Esophagus muscularis mucosa (tissue), 3 donors: ENCODE results near the gene GIGYF1.
"Not testable (repeated sequence)": the region's sequence is repeated elsewhere in the genome, so short reads cannot be mapped to it uniquely, and the experiment has no call there.

Experiments used
- POLR2A ChIP-seq: fragments of 450-650 bp; IDR thresholded peaks from one replicate; pipeline ENCODE4 v1.6.1; 2017; ENCODE audit warnings: antibody characterized with exemption, moderate library complexity, mild to moderate bottlenecking, low read depth
- POLR2AphosphoS5 ChIP-seq, 2 donors: sonication (generic); formaldehyde crosslinking; IDR thresholded peaks; one replicate each; pipeline ENCODE4 v1.6.1; 2017; ENCODE audit warnings: antibody characterized with exemption in 2 of 2
- TF ChIP-seq, protein P1 (sequence below), 3 experiments: fragments of 200-600 bp in 2 of 3; fragments of 450-650 bp in 1 of 3; sonication (generic) in 2 of 3; IDR thresholded peaks; one replicate each; pipeline ENCODE4 v1.5.1; 2017 to 2019; ENCODE audit warnings: antibody characterized with exemption in 3 of 3, mild to moderate bottlenecking in 2 of 3, moderate library complexity in 1 of 3

- not testable (repeated sequence) for TF ChIP-seq POLR2AphosphoS5 (IDR thresholded peaks at IDR 0.05); POLR2A
- TF ChIP-seq, protein P1, sequence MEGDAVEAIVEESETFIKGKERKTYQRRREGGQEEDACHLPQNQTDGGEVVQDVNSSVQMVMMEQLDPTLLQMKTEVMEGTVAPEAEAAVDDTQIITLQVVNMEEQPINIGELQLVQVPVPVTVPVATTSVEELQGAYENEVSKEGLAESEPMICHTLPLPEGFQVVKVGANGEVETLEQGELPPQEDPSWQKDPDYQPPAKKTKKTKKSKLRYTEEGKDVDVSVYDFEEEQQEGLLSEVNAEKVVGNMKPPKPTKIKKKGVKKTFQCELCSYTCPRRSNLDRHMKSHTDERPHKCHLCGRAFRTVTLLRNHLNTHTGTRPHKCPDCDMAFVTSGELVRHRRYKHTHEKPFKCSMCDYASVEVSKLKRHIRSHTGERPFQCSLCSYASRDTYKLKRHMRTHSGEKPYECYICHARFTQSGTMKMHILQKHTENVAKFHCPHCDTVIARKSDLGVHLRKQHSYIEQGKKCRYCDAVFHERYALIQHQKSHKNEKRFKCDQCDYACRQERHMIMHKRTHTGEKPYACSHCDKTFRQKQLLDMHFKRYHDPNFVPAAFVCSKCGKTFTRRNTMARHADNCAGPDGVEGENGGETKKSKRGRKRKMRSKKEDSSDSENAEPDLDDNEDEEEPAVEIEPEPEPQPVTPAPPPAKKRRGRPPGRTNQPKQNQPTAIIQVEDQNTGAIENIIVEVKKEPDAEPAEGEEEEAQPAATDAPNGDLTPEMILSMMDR (IDR thresholded peaks at IDR 0.05) = not testable (repeated sequence)
Measured at GRCh38 chr7:100717073-100717472, 23.0 kb upstream of the GIGYF1 start.
